Activated CD4-positive, alpha-beta T cell treated with anti-CD3 and anti-CD28 coated beads, Interleukin-2, Interleukin-4, amounts not matched to agents 100 ng/mL and 50 ng/mL, durations not matched to agents 16 hours and 8 hours (primary cell): ENCODE results near the gene PSME3.
"Not testable (repeated sequence)": the region's sequence is repeated elsewhere in the genome, so short reads cannot be mapped to it uniquely, and the experiment has no call there.

ENCODE experiments used
- DNase-seq: peaks from one replicate; pipeline ENCODE4 v3.0.0-alpha.2; 2020; ENCODE audit warnings: low spot score

The PSME3 gene

GRCh38 chr17:42878123-42878880, 45.1 kb downstream of the PSME3 start:
- no peak for DNase-seq

GRCh38 chr17:42878924-42879595, 45.9 kb downstream of the PSME3 start:
- DNase-seq: no peak

GRCh38 chr17:42879596-42879985, 46.4 kb downstream of the PSME3 start:
- DNase-seq: no peak

GRCh38 chr17:42880776-42881310, 47.6 kb downstream of the PSME3 start:
- no peak for DNase-seq

- DNase-seq: not testable (repeated sequence)
Measured at GRCh38 chr17:42881706-42882105, 48.5 kb downstream of the PSME3 start.

GRCh38 chr17:42882166-42882565, 49.0 kb downstream of the PSME3 start:
- DNase-seq: no peak

GRCh38 chr17:42883802-42884558, 50.8 kb downstream of the PSME3 start:
- no peak for DNase-seq

GRCh38 chr17:42885806-42886205, 52.6 kb downstream of the PSME3 start:
- DNase-seq: not testable (repeated sequence)

- no peak for DNase-seq
Measured at GRCh38 chr17:42886283-42887176, 53.3 kb downstream of the PSME3 start.

GRCh38 chr17:42889809-42890208, 56.6 kb downstream of the PSME3 start:
- no peak for DNase-seq

- no peak for DNase-seq
Measured at GRCh38 chr17:42891539-42892152, 58.4 kb downstream of the PSME3 start.

- no peak for DNase-seq
Measured at GRCh38 chr17:42893359-42893758, 60.2 kb downstream of the PSME3 start.
